Measurements from ENCODE around the gene SERPINB5. TPM values are rescaled to one million over a fixed set of nuclear protein-coding genes. Genes with fewer than 3 reads are reported as not detected.

Gene SERPINB5
- total and polyA plus RNA-seq, 2 donors (not counting 1 experiment from before 2014, with no cell fraction given) = not detected

GRCh38 chr18:63487676-63488075, 10.9 kb downstream of the SERPINB5 start:
- Histone ChIP-seq H3K79me2 (ENCODE audit: control insufficient read depth, insufficient read depth, low read length) (no peaks in the 10 kb centered on the region), H4K20me1 (ENCODE audit: control insufficient read depth, insufficient read depth, low read length, poor library complexity, severe bottlenecking) (no peaks in the 10 kb centered on the region)
- CTCF ChIA-PET = interaction anchor here (0.6 kb wide), 1 partner anchor 95 kb away, joined by 3 read pairs; no protein-coding TSS in a partner anchor

GRCh38 chr18:63488160-63488559, 11.4 kb downstream of the SERPINB5 start:
- ChIA-PET CTCF (interaction anchor here (0.6 kb wide), 1 partner anchor 94 kb away, joined by 3 read pairs; no protein-coding TSS in a partner anchor), POLR2A (no interaction called here)
- WGBS (ENCODE audit: insufficient coverage) = no CpG with 5 or more reads among the region's 2 CpGs

More at GRCh38 chr18:63487676-63488075, 10.9 kb downstream of the SERPINB5 start:
- Mint-ChIP-seq H3K27ac (no peak overlapping the region), H3K4me3 (no peak overlapping the region), H3K4me1 (no peaks in the 10 kb centered on the region), H3K9me3 (ENCODE audit: insufficient read depth) (no peaks in the 10 kb centered on the region), H3K27me3 (peaks cover 17% of the 10 kb centered on the region)
- H3K27ac ChIP-seq (ENCODE audit: low read length in 2 of 2) = no peak overlapping the region
- no peak for ATAC-seq (ENCODE audit: low read depth)
- no peak for DNase-seq
- H3K9me3 ChIP-seq (ENCODE audit: control extremely low read depth in 1 of 3, control insufficient read depth in 2 of 3, insufficient read depth in 1 of 3, low read length in 2 of 3) = no peaks in the 10 kb centered on the region
- no CpG with 5 or more reads among the region's 2 CpGs for WGBS (ENCODE audit: insufficient coverage)
- no peak overlapping the region for H3K9ac ChIP-seq (ENCODE audit: low read length)
- TF ChIP-seq, protein P1, sequence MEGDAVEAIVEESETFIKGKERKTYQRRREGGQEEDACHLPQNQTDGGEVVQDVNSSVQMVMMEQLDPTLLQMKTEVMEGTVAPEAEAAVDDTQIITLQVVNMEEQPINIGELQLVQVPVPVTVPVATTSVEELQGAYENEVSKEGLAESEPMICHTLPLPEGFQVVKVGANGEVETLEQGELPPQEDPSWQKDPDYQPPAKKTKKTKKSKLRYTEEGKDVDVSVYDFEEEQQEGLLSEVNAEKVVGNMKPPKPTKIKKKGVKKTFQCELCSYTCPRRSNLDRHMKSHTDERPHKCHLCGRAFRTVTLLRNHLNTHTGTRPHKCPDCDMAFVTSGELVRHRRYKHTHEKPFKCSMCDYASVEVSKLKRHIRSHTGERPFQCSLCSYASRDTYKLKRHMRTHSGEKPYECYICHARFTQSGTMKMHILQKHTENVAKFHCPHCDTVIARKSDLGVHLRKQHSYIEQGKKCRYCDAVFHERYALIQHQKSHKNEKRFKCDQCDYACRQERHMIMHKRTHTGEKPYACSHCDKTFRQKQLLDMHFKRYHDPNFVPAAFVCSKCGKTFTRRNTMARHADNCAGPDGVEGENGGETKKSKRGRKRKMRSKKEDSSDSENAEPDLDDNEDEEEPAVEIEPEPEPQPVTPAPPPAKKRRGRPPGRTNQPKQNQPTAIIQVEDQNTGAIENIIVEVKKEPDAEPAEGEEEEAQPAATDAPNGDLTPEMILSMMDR (IDR thresholded peaks at IDR 0.05) = no peak
- no peak for TF ChIP-seq EZH2 (IDR thresholded peaks at IDR 0.05; ENCODE audit: borderline replicate concordance, insufficient read depth, low read depth, low read length, poor library complexity, severe bottlenecking)
- H3K4me3 ChIP-seq (ENCODE audit: control extremely low read depth in 1 of 5, extremely low read depth in 1 of 5, insufficient read depth in 1 of 5, low read depth in 2 of 5, low read length in 4 of 5) = no peak overlapping the region
- POLR2A ChIA-PET = interaction anchor here (0.6 kb wide), 1 partner anchor 23 kb away, joined by 3 read pairs; no protein-coding TSS in a partner anchor
- H2AFZ ChIP-seq (ENCODE audit: insufficient read depth, low read depth, low read length, poor library complexity, severe bottlenecking) = no peak overlapping the region
- H3K4me2 ChIP-seq (replicated peaks; ENCODE audit: low read depth, low read length, poor library complexity, severe bottlenecking) = no peak overlapping the region
- H3K36me3 ChIP-seq (replicated peaks in 1 of 2; ENCODE audit: control extremely low read depth in 1 of 2, control insufficient read depth in 1 of 2, extremely low read depth in 1 of 2, insufficient read depth in 2 of 2, low read length in 1 of 2) = no peaks in the 10 kb centered on the region
- H3K27me3 ChIP-seq (replicated peaks in 1 of 4; ENCODE audit: control extremely low read depth in 1 of 4, control insufficient read depth in 3 of 4, insufficient read depth in 4 of 4, low read length in 3 of 4) = no peaks in the 10 kb centered on the region
- intact Hi-C loops (cut with micrococcal nuclease) = no loop called here
- H3K4me1 ChIP-seq (ENCODE audit: control insufficient read depth in 2 of 2, insufficient read depth in 2 of 2, low read length in 2 of 2) = no peaks in the 10 kb centered on the region

More at GRCh38 chr18:63488160-63488559, 11.4 kb downstream of the SERPINB5 start:
- H3K79me2 ChIP-seq (ENCODE audit: control insufficient read depth, insufficient read depth, low read length) = no peaks in the 10 kb centered on the region
- H3K4me1 ChIP-seq (ENCODE audit: control insufficient read depth in 2 of 2, insufficient read depth in 2 of 2, low read length in 2 of 2) = no peaks in the 10 kb centered on the region
- no peak for DNase-seq
- ATAC-seq (ENCODE audit: low read depth) = no peak
- Mint-ChIP-seq H3K9me3 (ENCODE audit: insufficient read depth) (no peaks in the 10 kb centered on the region), H3K27me3 (peaks cover 22% of the 10 kb centered on the region), H3K4me1 (no peaks in the 10 kb centered on the region), H3K4me3 (no peak overlapping the region), H3K27ac (no peak overlapping the region)
- H3K4me2 ChIP-seq (replicated peaks; ENCODE audit: low read depth, low read length, poor library complexity, severe bottlenecking) = no peak overlapping the region
- TF ChIP-seq, protein P1 (IDR thresholded peaks at IDR 0.05) = no peak
- no peak for TF ChIP-seq EZH2 (IDR thresholded peaks at IDR 0.05; ENCODE audit: borderline replicate concordance, insufficient read depth, low read depth, low read length, poor library complexity, severe bottlenecking)
- no peak overlapping the region for H2AFZ ChIP-seq (ENCODE audit: insufficient read depth, low read depth, low read length, poor library complexity, severe bottlenecking)
- no peak overlapping the region for H3K27ac ChIP-seq (ENCODE audit: low read length in 2 of 2)
- H3K27me3 ChIP-seq (replicated peaks in 1 of 4; ENCODE audit: control extremely low read depth in 1 of 4, control insufficient read depth in 3 of 4, insufficient read depth in 4 of 4, low read length in 3 of 4) = no peaks in the 10 kb centered on the region
- H3K9me3 ChIP-seq (ENCODE audit: control extremely low read depth in 1 of 3, control insufficient read depth in 2 of 3, insufficient read depth in 1 of 3, low read length in 2 of 3) = no peaks in the 10 kb centered on the region
- no peaks in the 10 kb centered on the region for H4K20me1 ChIP-seq (ENCODE audit: control insufficient read depth, insufficient read depth, low read length, poor library complexity, severe bottlenecking)
- no peak overlapping the region for H3K4me3 ChIP-seq (ENCODE audit: control extremely low read depth in 1 of 5, extremely low read depth in 1 of 5, insufficient read depth in 1 of 5, low read depth in 2 of 5, low read length in 4 of 5)
- intact Hi-C loops (cut with micrococcal nuclease) = no loop called here
- H3K36me3 ChIP-seq (replicated peaks in 1 of 2; ENCODE audit: control extremely low read depth in 1 of 2, control insufficient read depth in 1 of 2, extremely low read depth in 1 of 2, insufficient read depth in 2 of 2, low read length in 1 of 2) = no peaks in the 10 kb centered on the region
- no peak overlapping the region for H3K9ac ChIP-seq (ENCODE audit: low read length)

Data from B cell (primary cell).